Kidney epithelial cell (primary cell): ENCODE results near the gene KRT38. TPM values are rescaled to one million over a fixed set of nuclear protein-coding genes. Genes with fewer than 3 reads are reported as not detected.

Source experiments
- DNase-seq: peaks from one replicate; pipeline ENCODE4 v3.0.0-alpha.2; 2010; ENCODE audit warnings: low read depth
- H3K27me3 ChIP-seq: 2 replicates; pipeline ENCODE4 v1.6.0; 2011; ENCODE audit warnings: low read length; ENCODE audit not compliant: control insufficient read depth, insufficient read depth
- H3K36me3 ChIP-seq: 2 replicates; pipeline ENCODE4 v1.5.1; 2011; ENCODE audit warnings: low read length; ENCODE audit not compliant: control insufficient read depth, insufficient read depth
- H3K4me3 ChIP-seq: 2 replicates; pipeline ENCODE4 v1.5.1; 2011; ENCODE audit warnings: low read depth, mild to moderate bottlenecking, control low read depth, low read length
- CTCF ChIP-seq: IDR thresholded peaks from 2 replicates; pipeline ENCODE4 v1.5.1; 2011; ENCODE audit warnings: mild to moderate bottlenecking, moderate library complexity, low read length, control low read depth, inconsistent platforms; ENCODE audit not compliant: insufficient read depth, poor library complexity, severe bottlenecking
- total RNA-seq: library from RNA; depleted of rRNA; stranded (reverse); fragments of >200 nt; gene quantifications from 2 replicates; pipeline ENCODE4 v1.2.3, GENCODE V29; 2015

KRT38 gene
- total RNA-seq, 1 donor from 2014 or later = not detected

- Histone ChIP-seq H3K36me3 (no peaks in the 10 kb centered on the region), H3K4me3 (no peak overlapping the region), H3K27me3 (no peaks in the 10 kb centered on the region)
- DNase-seq = no peak
- no peak for TF ChIP-seq CTCF
Observed at GRCh38 chr17:41467561-41467960, 26.8 kb upstream of the KRT38 start.

- DNase-seq = no peak
Observed at GRCh38 chr17:41466988-41467387, 26.2 kb upstream of the KRT38 start, which contains the start of gene KRT32. Gene KRT32 (minus strand): TSS chr17:41467386. CDS start chr17:41467325, 61 bp downstream.

GRCh38 chr17:41464682-41465081, 23.9 kb upstream of the KRT38 start:
- Histone ChIP-seq H3K4me3 (no peak overlapping the region), H3K36me3 (no peaks in the 10 kb centered on the region), H3K27me3 (no peaks in the 10 kb centered on the region)
- DNase-seq = peak; percentile 81
- TF ChIP-seq CTCF = no peak

More at GRCh38 chr17:41466988-41467387, 26.2 kb upstream of the KRT38 start, which contains the start of gene KRT32:
- no peak for TF ChIP-seq CTCF
- Histone ChIP-seq H3K4me3 (no peak within 1 kb of the TSS), H3K27me3 (no peaks in the 10 kb centered on the region), H3K36me3 (no peaks in the 10 kb centered on the region)

- DNase-seq = no peak
- no peak for TF ChIP-seq CTCF
- Histone ChIP-seq H3K27me3 (no peaks in the 10 kb centered on the region), H3K36me3 (no peaks in the 10 kb centered on the region), H3K4me3 (no peak overlapping the region)
Observed at GRCh38 chr17:41464173-41464572, 23.4 kb upstream of the KRT38 start.

- no peak for TF ChIP-seq CTCF
- DNase-seq = no peak
- no peaks in the 10 kb centered on the region for H3K27me3 ChIP-seq
- no peak overlapping the region for H3K4me3 ChIP-seq
- H3K36me3 ChIP-seq = no peaks in the 10 kb centered on the region
Observed at GRCh38 chr17:41463746-41464145, 23.0 kb upstream of the KRT38 start.

GRCh38 chr17:41462705-41463104, 21.9 kb upstream of the KRT38 start:
- TF ChIP-seq CTCF = no peak
- H3K27me3 ChIP-seq = no peaks in the 10 kb centered on the region
- no peaks in the 10 kb centered on the region for H3K36me3 ChIP-seq
- no peak for DNase-seq
- no peak overlapping the region for H3K4me3 ChIP-seq
